ENCODE measurements around the gene TP53RK.

- peak in 4 of 6 experiments; percentile 23 to 37 (median 30) for TF ChIP-seq CTCF (IDR thresholded peaks at IDR 0.05)
- no peak for TF ChIP-seq POLR2AphosphoS5 (IDR thresholded peaks at IDR 0.05)
Measured at GRCh38 chr20:46699651-46700359, 10.6 kb upstream of the TP53RK start.

Measured in upper lobe of left lung (tissue), 4 donors.